Uterus (tissue), 4 donors: ENCODE data around the gene DYNLT2. TPM values are rescaled to one million over a fixed set of nuclear protein-coding genes. Genes with fewer than 3 reads are reported as not detected.
A peak's percentile ranks its signal among the peaks of the same experiment; 100 is the strongest.

ENCODE experiments used
- DNase-seq, 2 donors: peaks; one replicate each; pipeline ENCODE4 v3.0.0-alpha.2; 2019 to 2020
- H3K27ac ChIP-seq, 2 donors: fragments of 200-600 bp; sonication (generic); 1 replicate in 1 of 2; 2 replicates in 1 of 2; pipeline ENCODE4 v1.5.1; 2016 to 2018
- H3K27me3 ChIP-seq, 2 donors: fragments of 200-600 bp; sonication (generic); one replicate each; pipeline ENCODE4 v1.5.1; 2018 to 2019; ENCODE audit warnings: control low read depth in 1 of 2
- H3K36me3 ChIP-seq, 2 donors: fragments of 200-600 bp; sonication (generic); one replicate each; pipeline ENCODE4 v1.5.1; 2019; ENCODE audit warnings: control low read depth in 1 of 2
- H3K4me1 ChIP-seq, 2 donors: fragments of 200-600 bp; sonication (generic); one replicate each; pipeline ENCODE4 v1.5.1; 2018 to 2019; ENCODE audit warnings: control low read depth in 1 of 2
- H3K4me3 ChIP-seq, 2 donors: fragments of 200-600 bp; sonication (generic); 1 replicate in 1 of 2; 2 replicates in 1 of 2; pipeline ENCODE4 v1.5.1; 2018 to 2019; ENCODE audit warnings: mild to moderate bottlenecking in 1 of 2
- H3K9me3 ChIP-seq, 2 donors: fragments of 200-600 bp; sonication (generic); one replicate each; pipeline ENCODE4 v1.5.1; 2019; ENCODE audit warnings: control low read depth in 1 of 2
- CTCF ChIP-seq, 4 experiments: fragments of 200-600 bp in 2 of 4; fragments of 450-650 bp in 2 of 4; sonication (generic) in 2 of 4; IDR thresholded peaks; one replicate each; pipeline ENCODE4 v1.5.1; 2016 to 2019; ENCODE audit warnings: antibody characterized with exemption in 4 of 4, mild to moderate bottlenecking in 2 of 4, moderate library complexity in 1 of 4
- POLR2A ChIP-seq, 2 donors: fragments of 450-650 bp; IDR thresholded peaks; one replicate each; pipeline ENCODE4 v1.6.1; 2016; ENCODE audit warnings: antibody characterized with exemption in 2 of 2, mild to moderate bottlenecking in 1 of 2, moderate library complexity in 1 of 2
- intact Hi-C: fragments of 100-400 bp; cut with DNase I; formaldehyde crosslinking; loops from one replicate; pipeline ENCODE4 v1.15.1; 2023; ENCODE audit warnings: low total_unique reads
- total RNA-seq, 4 donors: library from RNA; depleted of rRNA in 3 of 4; stranded (reverse); fragments of >200 nt in 3 of 4; gene quantifications; one replicate each; pipeline versions ENCODE4 v1.1.0 to v1.2.4, GENCODE V29; 2014 to 2023
- donor health status: DM: yes; HTN: yes; CAD: no.

DYNLT2 gene
- total RNA-seq = 1 to 10 TPM in 2 of 4 donors, under 1 TPM in 1, not detected in 1; 0.26 to 3.0 (median 2.7) TPM

- TF ChIP-seq POLR2A (IDR thresholded peaks at IDR 0.05) (peak; percentile 73 to 90), CTCF (IDR thresholded peaks at IDR 0.05) (peak in 3 of 4 experiments; percentile 33 to 80 (median 42))
- intact Hi-C loops = no loop called here
- DNase-seq = peak; percentile 91 to 94
- no peaks in the 10 kb centered on the region for H3K4me1 ChIP-seq
- H3K27ac ChIP-seq = peak within 1 kb of the TSS; percentile 90 to 97
- H3K9me3 ChIP-seq = no peaks in the 10 kb centered on the region
- H3K36me3 ChIP-seq = no peaks in the 10 kb centered on the region
- no peaks in the 10 kb centered on the region for H3K27me3 ChIP-seq
- peak within 1 kb of the TSS; percentile 57 to 90 for H3K4me3 ChIP-seq
Observed at GRCh38 chr6:169751242-169752073, at the start of gene DYNLT2, which contains the start of gene ERMARD. TSS of gene DYNLT2 (minus strand) at chr6:169751572. CDS start at chr6:169751458, 114 bp downstream. TSS of gene ERMARD (plus strand) at chr6:169751622. CDS start at chr6:169751658, 36 bp downstream.

GRCh38 chr6:169800668-169801395 lies 49.5 kb upstream of the DYNLT2 start:
- H3K9me3 ChIP-seq = no peaks in the 10 kb centered on the region
- H3K4me1 ChIP-seq = no peaks in the 10 kb centered on the region
- no peak for DNase-seq
- no peaks in the 10 kb centered on the region for H3K27me3 ChIP-seq
- no peaks in the 10 kb centered on the region for H3K36me3 ChIP-seq
- TF ChIP-seq POLR2A (IDR thresholded peaks at IDR 0.05) (no peak), CTCF (IDR thresholded peaks at IDR 0.05) (no peak)
- H3K4me3 ChIP-seq = no peak overlapping the region
- intact Hi-C loops = no loop called here
- H3K27ac ChIP-seq = no peak overlapping the region

GRCh38 chr6:169800116-169800667 lies 48.8 kb upstream of the DYNLT2 start:
- Histone ChIP-seq H3K27ac (no peak overlapping the region), H3K4me1 (no peaks in the 10 kb centered on the region), H3K27me3 (no peaks in the 10 kb centered on the region), H3K36me3 (no peaks in the 10 kb centered on the region), H3K4me3 (no peak overlapping the region), H3K9me3 (no peaks in the 10 kb centered on the region)
- no peak for TF ChIP-seq POLR2A (IDR thresholded peaks at IDR 0.05)
- no peak for TF ChIP-seq CTCF (IDR thresholded peaks at IDR 0.05)
- intact Hi-C loops = no loop called here
- no peak for DNase-seq

GRCh38 chr6:169799474-169799926 lies 48.1 kb upstream of the DYNLT2 start:
- H3K27ac ChIP-seq = no peak overlapping the region
- no peaks in the 10 kb centered on the region for H3K27me3 ChIP-seq
- no peaks in the 10 kb centered on the region for H3K36me3 ChIP-seq
- TF ChIP-seq POLR2A (IDR thresholded peaks at IDR 0.05) (no peak), CTCF (IDR thresholded peaks at IDR 0.05) (no peak)
- DNase-seq = no peak
- no peak overlapping the region for H3K4me3 ChIP-seq
- H3K4me1 ChIP-seq = no peaks in the 10 kb centered on the region
- H3K9me3 ChIP-seq = no peaks in the 10 kb centered on the region
- intact Hi-C loops = no loop called here
